ENCODE results near the gene AJM1.

- TF ChIP-seq CTCF (conservative IDR thresholded peaks at IDR 0.05; ENCODE audit: low read length) (no peak), EZH2phosphoT487 (IDR thresholded peaks at IDR 0.05; ENCODE audit: borderline replicate concordance, low read depth, low read length) (no peak)
Measured at GRCh38 chr9:136838314-136839228, 3.7 kb upstream of the AJM1 start.

Data from OCI-LY7 (cell line).